HEK293 (cell line): ENCODE measurements around the gene NENF.

Experiments
- CTCF ChIA-PET: fragments of 350-600 bp; formaldehyde crosslinking; extraction: SDS; loops from one replicate; lab custom pipeline; 2021; ENCODE audit warnings: antibody characterized with exemption; lab: Yijun Ruan, JAX
- POLR2A ChIA-PET: fragments of 300-600 bp; formaldehyde crosslinking; extraction: SDS; loops from one replicate; lab custom pipeline; 2020; ENCODE audit warnings: antibody characterized with exemption, inconsistent platforms; lab: Yijun Ruan, JAX
- H3K27ac ChIP-seq: fragments of 200-500 bp; sonication (Bioruptor generic); 2 replicates; pipeline ENCODE4 v1.5.1; 2014; ENCODE audit warnings: low read depth, low read length, control low read depth, inconsistent platforms; ENCODE audit errors: extremely low read depth
- H3K36me3 ChIP-seq, 2 experiments: fragments of 200-500 bp in 1 of 2; sonication (Bioruptor generic) in 1 of 2; 1 replicate in 1 of 2; 2 replicates in 1 of 2; pipeline ENCODE4 v1.5.1; 2014 to 2017; ENCODE audit warnings: inconsistent platforms in 2 of 2, low read length in 2 of 2; ENCODE audit not compliant: control insufficient read depth in 2 of 2, insufficient read depth in 1 of 2
- H3K4me1 ChIP-seq: fragments of 200-500 bp; sonication (Bioruptor generic); 2 replicates; pipeline ENCODE4 v1.5.1; 2014; ENCODE audit warnings: mild to moderate bottlenecking, low read length, inconsistent platforms; ENCODE audit not compliant: control insufficient read depth, insufficient read depth
- H3K4me3 ChIP-seq: 2 replicates; pipeline ENCODE4 v1.5.1; 2011; ENCODE audit warnings: low read depth, mild to moderate bottlenecking, control low read depth, low read length, moderate library complexity
- H3K9me3 ChIP-seq: fragments of 200-500 bp; sonication (Bioruptor generic); 2 replicates; pipeline ENCODE4 v1.5.1; 2014; ENCODE audit warnings: low read depth, low read length, inconsistent platforms; ENCODE audit not compliant: control insufficient read depth, insufficient read depth
- EGR2 ChIP-seq: fragments of 450-650 bp; formaldehyde crosslinking; IDR thresholded peaks from 2 replicates; pipeline ENCODE4 v1.5.1; 2016; ENCODE audit warnings: low read depth, missing biosample characterization, missing genetic modification characterization
- ELK4 ChIP-seq: IDR thresholded peaks from 2 replicates; pipeline ENCODE4 v1.6.1; 2011; ENCODE audit warnings: mild to moderate bottlenecking, low read depth, low read length, borderline replicate concordance
- KLF9 ChIP-seq: fragments of 450-650 bp; formaldehyde crosslinking; IDR thresholded peaks from 2 replicates; pipeline ENCODE4 v1.5.1; 2016; ENCODE audit warnings: missing biosample characterization, missing genetic modification characterization, low read depth
- OVOL3 ChIP-seq: fragments of 450-650 bp; formaldehyde crosslinking; IDR thresholded peaks from 2 replicates; pipeline ENCODE4 v1.5.1; 2016; ENCODE audit warnings: missing biosample characterization, missing genetic modification characterization
- PRDM4 ChIP-seq: fragments of 450-650 bp; formaldehyde crosslinking; IDR thresholded peaks from 2 replicates; pipeline ENCODE4 v1.5.1; 2017; ENCODE audit warnings: missing biosample characterization, missing genetic modification characterization
- SP2 ChIP-seq: fragments of 450-650 bp; formaldehyde crosslinking; IDR thresholded peaks from 2 replicates; pipeline ENCODE4 v1.5.1; 2016; ENCODE audit warnings: missing biosample characterization, missing genetic modification characterization
- ZNF221 ChIP-seq: fragments of 450-650 bp; formaldehyde crosslinking; IDR thresholded peaks from 2 replicates; pipeline ENCODE4 v1.5.1; 2017; ENCODE audit warnings: missing biosample characterization, missing genetic modification characterization, borderline replicate concordance
- ZNF274 ChIP-seq, 2 experiments: fragments of 200-500 bp in 1 of 2; fragments of 450-650 bp in 1 of 2; sonication (Bioruptor generic) in 1 of 2; formaldehyde crosslinking in 1 of 2; IDR thresholded peaks; 2 replicates each; pipeline versions ENCODE4 v1.5.1 to v1.6.1; 2014 to 2016; ENCODE audit warnings: borderline replicate concordance in 1 of 2, inconsistent platforms in 1 of 2, low read length in 1 of 2, missing biosample characterization in 1 of 2, missing genetic modification characterization in 1 of 2
- ZNF423 ChIP-seq: fragments of 450-650 bp; formaldehyde crosslinking; IDR thresholded peaks from 2 replicates; pipeline ENCODE4 v1.5.1; 2016; ENCODE audit warnings: missing biosample characterization, missing genetic modification characterization
- ZNF449 ChIP-seq: fragments of 450-650 bp; formaldehyde crosslinking; IDR thresholded peaks from 2 replicates; pipeline ENCODE4 v1.5.1; 2017; ENCODE audit warnings: missing biosample characterization, mild to moderate bottlenecking, missing genetic modification characterization, moderate library complexity
- ZNF518A ChIP-seq: fragments of 450-650 bp; formaldehyde crosslinking; conservative IDR thresholded peaks from 2 replicates; pipeline ENCODE4 v1.5.1; 2016; ENCODE audit warnings: low read depth, missing biosample characterization, missing genetic modification characterization
- ZNF664 ChIP-seq: fragments of 450-650 bp; formaldehyde crosslinking; IDR thresholded peaks from 2 replicates; pipeline ENCODE4 v1.5.1; 2016; ENCODE audit warnings: missing biosample characterization, missing genetic modification characterization
- ZNF830 ChIP-seq: fragments of 450-650 bp; IDR thresholded peaks from 2 replicates; pipeline ENCODE4 v1.5.0; 2018; ENCODE audit warnings: missing biosample characterization, missing genetic modification characterization, low read depth, mild to moderate bottlenecking, moderate library complexity
- ZNF837 ChIP-seq: fragments of 450-650 bp; formaldehyde crosslinking; IDR thresholded peaks from 2 replicates; pipeline ENCODE4 v1.5.1; 2016; ENCODE audit warnings: missing biosample characterization, missing genetic modification characterization
- ZSCAN23 ChIP-seq: fragments of 450-650 bp; formaldehyde crosslinking; IDR thresholded peaks from 2 replicates; pipeline ENCODE4 v1.5.1; 2016; ENCODE audit warnings: missing biosample characterization, missing genetic modification characterization
- ZSCAN30 ChIP-seq: fragments of 450-650 bp; IDR thresholded peaks from 2 replicates; pipeline ENCODE4 v1.5.1; 2018; ENCODE audit warnings: missing biosample characterization, mild to moderate bottlenecking, missing genetic modification characterization, moderate library complexity
- ZSCAN4 ChIP-seq: fragments of 450-650 bp; formaldehyde crosslinking; IDR thresholded peaks from 2 replicates; pipeline ENCODE4 v1.5.1; 2017; ENCODE audit warnings: missing biosample characterization, missing genetic modification characterization

Gene NENF

GRCh38 chr1:212401042-212401441 lies 31.7 kb upstream of the NENF start (continued):
- no peak for TF ChIP-seq PRDM4 (tag by site-specific recombination)

GRCh38 chr1:212401838-212402582 lies 30.7 kb upstream of the NENF start:
- Histone ChIP-seq H3K4me3 (no peak overlapping the region), H3K27ac (no peak overlapping the region), H3K4me1 (no peaks in the 10 kb centered on the region)
- CTCF ChIA-PET: no interaction called here
- TF ChIP-seq ZSCAN23 (tag by site-specific recombination): no peak
- no peak for TF ChIP-seq ZNF423 (tag by site-specific recombination)
- TF ChIP-seq ZNF830: no peak
- TF ChIP-seq OVOL3 (tag by site-specific recombination): no peak
- TF ChIP-seq EGR2 (tag by site-specific recombination): no peak
- TF ChIP-seq ZNF221 (tag by site-specific recombination): no peak
- TF ChIP-seq ZSCAN30 (tag by site-specific recombination): no peak
- no peak for TF ChIP-seq ZSCAN4 (tag by site-specific recombination)
- TF ChIP-seq, all 188 proteins: peak for 0
- POLR2A ChIA-PET: no interaction called here
- H3K36me3 ChIP-seq: peaks cover 13 to 43% of the 10 kb centered on the region in 2 experiments; a peak in 2 of 3 replicates
- no peaks in the 10 kb centered on the region for H3K9me3 ChIP-seq

GRCh38 chr1:212402666-212403321 lies 29.9 kb upstream of the NENF start:
- Histone ChIP-seq H3K4me3 (no peak overlapping the region), H3K4me1 (no peaks in the 10 kb centered on the region), H3K9me3 (no peaks in the 10 kb centered on the region), H3K36me3 (peaks cover 19 to 46% of the 10 kb centered on the region in 2 experiments), H3K27ac (no peak overlapping the region)
- POLR2A ChIA-PET: no interaction called here
- CTCF ChIA-PET: interaction anchor here (0.7 kb wide), 1 partner anchor 872 kb away, joined by 3 read pairs; no protein-coding TSS in a partner anchor
- no peak for TF ChIP-seq SP2 (tag by site-specific recombination)
- TF ChIP-seq KLF9 (tag by site-specific recombination): no peak
- TF ChIP-seq ZNF274 (IDR thresholded peaks at IDR 0.05; ENCODE audit: low read length): no peak
- TF ChIP-seq ZNF274 (tag by site-specific recombination; IDR thresholded peaks at IDR 0.05; ENCODE audit: borderline replicate concordance): no peak
- TF ChIP-seq ELK4: no peak
- no peak for TF ChIP-seq ZNF837 (tag by site-specific recombination)
- no peak for TF ChIP-seq ZNF664 (tag by site-specific recombination)
- no peak for TF ChIP-seq ZNF518A (tag by site-specific recombination)
- no peak for TF ChIP-seq ZNF449 (tag by site-specific recombination)
